HG02840 (cell line): ENCODE measurements around the gene PPP1R8.
"Not testable (repeated sequence)": the region's sequence is repeated elsewhere in the genome, so short reads cannot be mapped to it uniquely, and the experiment has no call there.

ENCODE experiments used
- ATAC-seq: cut with Tn5 transposase; IDR thresholded peaks from one replicate; pipeline ENCODE4 v1.9.1; 2021; ENCODE audit warnings: mild to moderate bottlenecking, moderate library complexity, moderate number of reproducible peaks; ENCODE audit not compliant: unreplicated experiment, low FRiP score

Gene PPP1R8

DNA sequence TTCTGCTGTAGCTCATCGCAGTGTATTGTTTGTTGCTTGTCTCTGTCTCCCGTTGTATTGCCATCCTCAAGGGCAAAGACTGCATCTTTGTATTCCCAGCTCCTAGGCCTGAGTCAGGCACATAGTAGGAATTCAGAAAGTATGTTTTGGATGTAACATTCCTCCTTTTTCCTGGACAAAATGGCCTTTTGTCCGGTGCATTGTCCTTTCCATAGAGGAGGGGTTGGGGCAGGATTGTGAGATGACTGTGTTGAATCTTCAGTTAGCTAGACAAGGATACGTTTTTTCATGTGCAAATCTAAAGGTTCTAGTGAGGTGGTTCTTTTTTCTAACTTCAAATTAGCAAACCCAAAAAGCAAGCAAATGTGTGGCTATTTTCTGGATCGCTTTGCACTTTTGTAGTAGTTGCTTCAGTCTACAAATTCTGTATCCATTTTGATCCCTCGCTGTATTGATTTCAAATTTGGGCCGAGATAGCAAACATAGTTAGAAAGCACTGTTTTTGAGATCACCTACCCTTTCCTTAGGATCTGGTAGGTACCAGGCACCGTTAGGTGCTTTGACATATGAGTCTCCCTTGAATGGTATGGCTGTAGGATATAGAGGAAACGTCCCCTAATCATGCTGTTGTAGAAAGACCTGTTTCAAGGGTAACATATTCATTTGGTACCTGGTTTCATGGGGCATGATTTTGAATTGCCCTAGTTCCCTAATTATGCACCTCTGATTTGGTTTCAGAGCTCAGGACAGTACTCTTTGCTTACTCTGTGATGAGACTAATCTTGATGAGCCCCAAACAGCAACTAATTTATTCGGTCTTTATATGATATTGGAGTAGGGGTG is 1.2 kb downstream of the PPP1R8 start:
- no peak for ATAC-seq

DNA sequence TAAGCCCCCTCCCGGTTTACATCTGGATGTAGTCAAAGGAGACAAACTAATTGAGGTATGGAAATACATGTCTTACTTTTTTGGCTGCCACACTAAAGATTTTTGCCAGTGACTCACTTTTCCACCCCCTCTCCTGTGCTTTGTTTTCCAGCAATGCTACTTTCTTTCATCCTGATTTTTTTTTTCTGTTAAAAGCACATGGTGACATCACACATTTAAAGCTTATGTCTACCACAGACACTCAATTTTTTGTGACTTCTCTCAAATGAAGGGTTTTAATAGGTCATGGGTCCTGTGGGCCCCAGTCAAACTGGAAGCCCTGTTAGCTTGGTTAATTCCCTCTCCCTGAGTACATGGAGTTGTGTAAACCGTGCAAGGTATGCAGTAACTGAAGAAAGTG is 2.2 kb downstream of the PPP1R8 start:
- ATAC-seq, result no peak

DNA sequence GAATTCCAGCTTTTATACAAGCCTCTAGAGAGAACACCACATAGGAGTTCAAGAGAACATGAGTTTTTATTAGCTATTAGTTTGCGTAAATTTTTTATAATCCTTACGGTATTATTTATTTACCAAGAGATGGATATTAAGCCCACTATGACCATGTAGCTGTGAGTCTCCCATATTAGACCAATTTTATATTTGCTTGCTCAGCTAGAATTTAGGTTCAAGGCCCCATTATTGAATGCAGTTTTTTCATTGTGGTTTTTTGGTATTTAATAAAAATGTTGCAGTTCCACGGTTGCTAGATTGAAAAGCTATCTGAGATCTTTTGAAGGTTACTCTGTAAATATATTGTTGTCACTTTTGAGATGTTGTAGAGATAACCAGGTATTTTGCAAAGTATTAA is 2.9 kb downstream of the PPP1R8 start:
- no peak for ATAC-seq

DNA sequence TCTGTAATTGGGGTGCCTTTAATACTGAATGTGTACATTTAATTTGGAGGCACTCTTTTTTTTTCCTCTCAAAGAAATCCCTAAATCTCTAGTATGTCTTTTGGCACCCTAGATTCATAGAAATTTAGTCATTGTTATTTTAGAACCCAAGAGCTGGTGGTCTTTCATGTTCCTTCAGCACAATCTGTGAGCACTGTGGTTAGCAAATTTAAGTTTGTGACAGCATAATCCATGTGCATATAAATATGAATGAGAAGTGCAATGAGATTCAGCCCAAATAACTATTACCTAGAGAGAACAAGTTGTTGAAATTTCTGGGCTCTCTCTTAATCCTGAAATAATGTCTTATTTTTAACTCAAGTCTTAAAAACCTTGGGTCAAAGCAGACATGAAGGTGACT is 4.5 kb downstream of the PPP1R8 start:
- no peak for ATAC-seq

DNA sequence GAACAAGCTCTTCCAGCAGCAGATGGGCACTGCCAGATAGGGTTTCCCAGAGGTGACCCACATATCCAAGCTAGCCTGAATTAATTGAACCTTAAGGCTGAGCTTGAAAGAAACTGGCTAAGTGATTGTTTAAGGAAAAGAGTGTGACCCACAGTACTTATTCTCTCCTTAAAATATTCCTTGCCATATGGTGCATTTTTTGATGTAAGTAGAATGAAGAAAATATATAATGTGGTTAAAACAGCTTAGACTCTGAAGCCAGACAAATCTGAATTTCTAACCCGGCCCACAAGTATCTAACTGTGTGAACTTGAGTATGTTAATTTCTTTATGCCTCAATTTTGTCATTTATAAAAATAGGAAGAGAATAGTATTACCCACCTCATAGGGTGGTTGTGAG is 4.9 kb downstream of the PPP1R8 start:
- no peak for ATAC-seq

DNA sequence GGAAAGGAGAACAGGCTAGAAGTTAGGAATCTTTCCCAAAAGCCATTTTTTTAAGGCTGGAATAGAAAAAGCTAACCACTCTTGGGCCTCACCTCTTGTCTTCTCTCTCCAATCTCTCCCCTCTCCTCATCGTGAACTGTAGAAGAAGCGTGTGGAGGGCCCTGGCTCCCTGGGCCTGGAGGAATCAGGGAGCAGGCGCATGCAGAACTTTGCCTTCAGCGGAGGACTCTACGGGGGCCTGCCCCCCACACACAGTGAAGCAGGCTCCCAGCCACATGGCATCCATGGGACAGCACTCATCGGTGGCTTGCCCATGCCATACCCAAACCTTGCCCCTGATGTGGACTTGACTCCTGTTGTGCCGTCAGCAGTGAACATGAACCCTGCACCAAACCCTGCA is 19.4 kb downstream of the PPP1R8 start:
- ATAC-seq, result no peak

DNA sequence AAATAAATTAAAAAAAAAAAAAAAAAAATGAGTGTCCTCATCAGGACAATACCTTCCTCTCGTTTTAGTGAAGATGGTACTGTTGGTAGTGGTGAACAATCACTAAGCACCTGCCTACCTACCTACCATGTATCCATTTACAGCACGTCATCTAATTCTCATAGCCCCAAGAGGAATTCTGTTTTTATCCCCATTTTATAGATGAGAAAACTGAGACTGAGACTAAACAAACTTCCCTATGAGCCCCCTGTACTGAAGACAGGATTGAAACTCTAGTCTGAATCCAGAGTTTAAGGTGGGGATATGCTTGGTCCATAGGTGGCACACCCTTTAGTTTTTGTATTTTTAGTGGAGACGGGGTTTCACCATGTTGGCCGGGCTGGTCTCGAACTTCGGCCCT is 24.5 kb downstream of the PPP1R8 start:
- no peak for ATAC-seq

DNA sequence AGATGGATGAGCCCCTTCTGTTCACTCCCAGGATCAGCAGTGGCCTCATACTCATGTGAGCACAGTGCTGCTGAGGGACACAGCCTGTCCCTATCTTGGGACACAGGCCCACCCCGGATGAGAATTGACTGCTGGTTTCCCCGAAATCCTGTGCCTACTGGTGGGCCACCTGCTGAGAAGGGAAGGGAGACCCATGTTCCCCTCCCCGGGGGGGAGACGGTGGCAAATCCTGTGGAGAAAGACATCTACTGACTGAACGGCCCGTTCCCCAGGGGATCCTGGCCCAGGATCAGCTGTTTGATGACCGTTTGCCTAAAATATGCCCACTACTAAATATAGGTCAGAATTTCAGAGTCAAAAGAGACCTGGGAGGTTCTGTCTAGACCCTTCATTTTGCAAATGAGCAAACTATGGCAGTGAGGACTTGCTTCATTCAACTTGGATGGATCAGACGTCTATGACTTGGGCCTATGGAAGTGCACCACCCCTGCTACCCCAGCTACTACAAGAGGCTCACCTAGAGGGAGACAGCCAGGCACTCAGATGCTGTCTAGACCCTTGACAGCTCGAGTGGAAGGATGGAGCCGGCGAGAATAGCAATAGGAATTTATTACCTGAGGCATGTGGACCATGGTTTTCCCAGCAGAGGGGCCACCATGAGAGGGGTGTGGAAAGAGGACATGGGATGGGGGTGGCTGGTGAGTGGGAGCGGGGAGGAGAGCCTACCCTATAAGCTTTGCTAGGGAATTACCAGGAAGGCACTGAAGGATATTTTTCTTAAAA is 26.2 kb downstream of the PPP1R8 start:
- ATAC-seq, result no peak

DNA sequence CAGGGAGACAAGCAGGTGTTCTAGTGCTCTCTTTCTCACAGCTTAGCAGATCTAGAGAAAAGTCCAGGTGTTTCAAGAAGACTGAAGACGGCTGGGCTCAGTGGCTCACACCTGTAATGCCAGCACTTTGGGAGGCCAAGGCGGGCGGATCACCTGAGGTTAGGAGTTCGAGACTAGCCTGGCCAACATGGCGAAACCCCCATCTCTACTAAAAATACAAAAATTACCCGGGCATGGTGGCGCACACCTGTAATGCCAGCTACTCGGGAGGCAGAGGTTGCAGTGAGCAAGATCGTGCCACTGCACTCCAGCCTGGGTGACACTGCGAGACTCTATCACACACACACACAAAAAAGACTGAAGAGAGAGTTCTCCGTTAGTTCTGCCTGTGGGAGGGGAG is 27.0 kb downstream of the PPP1R8 start:
- ATAC-seq, result not testable (repeated sequence)

DNA sequence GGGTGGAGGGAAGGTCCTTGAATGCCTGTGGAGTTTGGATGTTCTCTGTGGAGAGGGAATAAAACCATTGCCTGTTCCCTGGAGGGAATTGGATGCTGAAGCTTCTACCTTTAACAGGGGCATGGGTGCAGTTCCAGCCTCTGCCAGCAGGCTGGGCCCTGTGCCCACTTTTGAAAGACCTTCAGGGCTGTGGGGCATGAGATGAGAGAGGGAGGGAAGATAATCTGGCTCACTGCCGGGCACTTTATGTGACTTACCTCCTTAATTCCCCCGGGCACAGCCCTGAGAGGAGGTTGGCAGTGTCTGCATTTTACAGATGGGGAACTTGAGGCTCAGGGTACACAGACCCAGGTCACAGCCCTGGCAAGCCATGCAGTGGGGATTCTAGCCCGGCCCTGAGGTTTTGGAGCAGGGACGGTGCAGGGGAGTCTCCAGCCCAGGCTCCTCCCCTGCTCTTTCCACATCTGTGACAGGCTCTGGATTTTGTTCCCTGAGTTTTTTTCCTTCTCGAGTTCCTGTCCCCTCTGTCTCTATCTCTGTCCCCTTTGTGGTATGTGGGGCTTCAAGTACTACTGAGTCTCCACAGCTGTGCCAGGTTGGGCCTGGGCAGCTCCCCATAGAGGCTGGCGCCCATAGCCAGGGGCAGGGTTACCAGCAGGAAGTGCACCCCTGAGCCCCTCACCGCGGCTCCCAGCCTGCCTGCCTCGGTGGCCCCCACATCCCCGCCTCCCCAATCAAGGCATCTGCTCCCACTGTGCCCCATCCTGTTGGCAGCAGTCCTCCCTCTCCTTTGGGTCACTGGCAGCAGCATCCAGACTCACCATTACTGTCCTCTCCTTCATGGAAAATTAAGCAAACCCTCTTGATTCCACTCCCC is 27.7 kb downstream of the PPP1R8 start:
- no peak for ATAC-seq

DNA sequence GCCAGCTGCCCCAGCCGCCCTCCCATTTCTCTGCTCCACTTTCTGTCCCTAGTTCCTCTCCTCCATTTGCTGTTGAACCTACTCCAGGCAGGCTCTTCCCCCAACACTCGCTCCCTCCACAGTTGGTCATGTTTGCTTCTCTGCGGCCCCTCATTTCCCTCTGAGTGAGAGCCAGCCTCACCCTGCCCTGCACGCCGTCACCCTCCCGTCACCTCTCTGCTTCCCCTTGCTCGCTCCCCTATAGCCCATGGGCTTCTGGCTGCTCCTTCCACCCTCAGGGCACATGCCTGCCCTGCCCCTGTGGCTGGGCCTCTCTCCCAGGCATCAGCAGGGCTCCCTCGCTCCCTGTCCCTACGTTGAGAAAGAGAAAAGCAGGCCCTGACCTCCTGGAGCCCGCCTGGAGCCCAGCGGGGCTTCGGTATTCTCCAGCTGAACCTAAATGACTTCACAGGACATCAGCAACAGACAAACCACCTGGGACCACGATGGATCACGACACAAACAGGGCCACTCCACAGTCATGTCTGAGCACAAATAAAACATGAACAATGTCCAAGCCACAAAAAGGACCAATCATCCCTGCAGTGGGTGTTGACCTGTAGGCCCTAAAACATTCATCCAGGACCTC is 28.5 kb downstream of the PPP1R8 start:
- ATAC-seq, result no peak

DNA sequence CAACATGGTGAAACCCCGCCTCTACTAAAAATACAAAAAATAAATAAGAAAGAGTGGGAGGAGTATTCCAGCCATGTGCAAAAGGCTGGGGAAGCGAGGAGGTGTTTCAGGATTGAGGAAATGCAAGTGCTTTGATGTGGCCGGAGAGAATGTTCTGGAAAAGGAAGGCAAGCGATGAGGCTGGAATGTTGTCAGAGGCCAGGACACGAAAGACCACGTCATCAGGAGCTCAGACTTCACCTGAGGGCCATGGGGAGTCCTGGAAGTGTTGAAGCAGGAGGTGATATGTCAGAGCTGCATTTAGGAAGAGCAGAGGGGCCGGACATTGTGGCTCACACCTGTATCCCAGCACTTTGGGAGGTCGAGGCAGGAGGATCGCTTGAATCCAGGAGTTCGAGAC is 30.9 kb downstream of the PPP1R8 start:
- ATAC-seq, result no peak

DNA sequence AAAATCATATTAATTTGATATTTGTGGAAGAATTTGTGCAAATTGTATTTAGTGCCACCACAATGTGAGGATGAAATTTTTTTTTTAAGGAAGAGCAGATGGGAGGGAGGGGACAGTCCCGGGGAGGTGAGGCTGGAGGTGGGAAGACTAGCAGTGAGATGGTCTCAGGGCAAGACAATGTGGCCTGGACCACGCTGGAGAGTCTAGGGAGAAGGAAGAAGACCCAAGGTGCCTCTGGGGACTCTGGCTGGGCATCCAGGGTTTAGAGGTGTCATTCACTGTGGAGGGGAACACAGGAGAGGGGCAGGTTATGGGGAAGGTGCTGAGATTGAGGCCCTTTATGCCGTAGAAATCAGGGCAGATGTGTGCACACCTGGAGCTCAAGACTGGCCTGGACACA is 31.4 kb downstream of the PPP1R8 start:
- no peak for ATAC-seq

DNA sequence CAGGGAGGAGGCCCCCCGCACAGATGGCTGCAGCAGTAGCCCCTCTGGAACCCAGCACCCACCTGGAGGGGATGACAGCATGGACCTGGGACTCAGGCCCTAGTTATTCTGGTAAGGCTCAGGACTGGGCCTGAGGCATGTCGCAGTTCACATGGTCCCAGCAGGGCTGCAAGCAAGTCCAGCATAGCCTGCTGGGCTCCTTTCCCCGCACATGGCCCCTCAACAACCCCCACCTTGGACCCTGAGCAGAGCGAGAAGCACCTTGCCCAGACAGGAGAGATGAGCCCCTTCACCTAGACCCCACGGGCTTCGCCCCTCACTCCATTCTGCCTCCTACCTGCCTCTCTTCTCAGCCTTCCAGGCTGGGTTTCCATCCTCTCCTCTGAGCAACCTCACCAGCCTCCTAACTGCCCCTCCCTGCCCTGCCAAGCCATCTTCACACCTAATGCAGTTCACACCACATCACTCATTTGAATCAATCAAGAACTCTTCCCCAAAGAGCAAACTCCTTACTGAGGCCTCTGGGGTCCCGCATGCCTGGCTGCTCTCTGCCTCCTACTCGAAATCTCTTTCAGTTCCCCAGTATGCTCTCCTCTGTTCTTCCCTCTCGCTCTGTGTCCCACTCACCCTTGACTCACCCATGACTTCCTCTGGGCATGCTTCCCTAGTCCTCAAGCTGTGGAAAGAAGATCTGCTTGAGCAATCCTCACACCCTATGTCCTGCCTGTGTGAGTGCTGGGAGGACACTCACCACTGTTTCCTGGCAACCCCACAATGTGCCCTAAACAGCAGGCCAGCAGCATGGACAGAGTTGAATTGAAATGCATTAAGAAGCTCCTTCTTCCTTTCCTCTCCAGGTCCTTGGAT is 32.3 kb downstream of the PPP1R8 start:
- ATAC-seq, result no peak

DNA sequence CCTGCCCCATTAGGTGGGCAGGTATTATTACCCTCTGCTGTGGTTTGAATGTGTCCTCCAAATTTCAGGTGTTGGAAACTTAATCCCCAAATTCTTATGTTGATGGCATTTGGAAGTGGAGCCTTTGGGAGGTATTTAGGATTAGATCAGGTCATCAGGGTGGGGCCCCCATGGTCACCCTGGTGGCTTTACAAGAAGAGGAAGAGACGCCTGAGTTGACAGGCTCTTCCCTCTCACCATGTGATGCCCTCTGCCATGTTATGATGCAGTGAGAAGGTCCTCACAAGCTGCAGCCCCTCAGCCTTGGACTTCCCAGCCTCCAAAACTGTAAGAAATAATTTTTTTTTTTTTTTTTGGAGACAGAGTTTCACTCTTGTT is 32.9 kb downstream of the PPP1R8 start:
- no peak for ATAC-seq

DNA sequence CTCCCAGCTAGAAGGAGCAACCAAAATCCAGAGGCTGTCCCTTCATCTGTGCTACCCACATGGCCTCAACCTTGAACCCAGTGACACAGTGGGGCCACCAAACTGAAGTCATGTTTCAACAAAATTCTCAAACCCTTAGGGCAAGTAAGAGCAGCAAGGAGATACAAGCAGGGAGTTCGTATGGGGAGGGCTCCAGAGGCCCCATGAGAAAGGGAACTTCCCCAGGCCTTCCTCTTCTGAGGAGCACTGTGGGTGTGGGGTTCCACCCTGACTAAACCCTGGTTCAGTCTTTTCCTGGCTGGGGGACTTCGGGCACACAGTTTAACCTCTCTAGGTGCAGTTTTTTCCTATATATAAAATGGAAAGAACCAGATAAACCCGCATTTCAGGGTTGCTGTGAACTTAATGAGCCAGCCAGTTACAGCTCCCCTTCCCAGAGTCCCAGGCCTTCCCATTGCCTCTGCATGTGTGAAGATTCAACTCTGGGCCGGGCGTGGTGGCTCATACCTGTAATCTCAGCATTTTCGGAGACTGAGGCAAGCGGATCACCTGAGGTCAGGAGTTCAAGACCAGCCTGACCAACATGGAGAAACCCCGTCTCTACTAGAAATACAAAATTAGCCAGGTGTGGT is 33.8 kb downstream of the PPP1R8 start:
- no peak for ATAC-seq

DNA sequence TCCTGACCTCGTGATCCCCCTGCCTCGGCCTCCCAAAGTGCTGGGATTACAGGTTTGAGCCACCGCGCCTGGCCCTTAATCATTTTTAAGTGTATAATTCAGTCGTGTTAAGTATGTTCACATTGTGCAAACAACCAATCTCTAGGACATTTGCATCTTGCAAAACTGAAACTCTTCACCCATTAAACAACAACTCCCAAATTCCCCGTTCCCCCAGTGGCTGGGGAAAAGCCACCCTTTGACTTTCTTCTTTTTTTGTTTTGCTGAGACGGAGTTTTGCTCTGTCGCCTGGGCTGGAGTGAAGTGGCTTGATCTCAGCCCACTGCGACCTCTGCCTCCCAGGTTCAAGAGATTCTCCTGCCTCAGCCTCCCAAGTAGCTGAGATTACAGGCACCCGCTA is 35.2 kb downstream of the PPP1R8 start:
- no peak for ATAC-seq

DNA sequence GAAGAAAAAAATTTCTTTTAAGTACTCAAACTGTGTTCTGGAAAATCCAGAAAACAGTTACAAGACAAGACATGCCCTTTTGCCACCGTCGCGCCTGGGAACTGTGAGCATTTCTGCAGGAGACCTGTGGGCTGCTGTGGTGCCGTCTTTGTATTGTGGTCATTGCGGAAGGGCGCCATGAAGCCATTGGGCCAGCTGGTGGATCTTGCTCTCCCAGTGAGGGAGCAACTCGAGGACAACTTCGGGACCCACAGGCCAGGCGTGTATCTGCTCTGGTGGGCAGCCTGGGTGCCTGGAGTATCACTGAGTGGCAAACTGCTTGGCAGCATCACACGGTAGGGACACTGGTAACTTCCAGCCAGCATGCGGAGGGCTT is 38.0 kb downstream of the PPP1R8 start:
- ATAC-seq, result no peak
